Stimulated activated CD4-positive, alpha-beta T cell treated with anti-CD3 and anti-CD28 coated beads, Interleukin-4, amount 100 ng/mL, for 4 hours (primary cell): Measurements from ENCODE around the gene EVI2A.

Experiments used
- DNase-seq, 2 experiments: peaks; one replicate each; pipeline ENCODE4 v3.0.0-alpha.2; 2020

EVI2A gene

DNA sequence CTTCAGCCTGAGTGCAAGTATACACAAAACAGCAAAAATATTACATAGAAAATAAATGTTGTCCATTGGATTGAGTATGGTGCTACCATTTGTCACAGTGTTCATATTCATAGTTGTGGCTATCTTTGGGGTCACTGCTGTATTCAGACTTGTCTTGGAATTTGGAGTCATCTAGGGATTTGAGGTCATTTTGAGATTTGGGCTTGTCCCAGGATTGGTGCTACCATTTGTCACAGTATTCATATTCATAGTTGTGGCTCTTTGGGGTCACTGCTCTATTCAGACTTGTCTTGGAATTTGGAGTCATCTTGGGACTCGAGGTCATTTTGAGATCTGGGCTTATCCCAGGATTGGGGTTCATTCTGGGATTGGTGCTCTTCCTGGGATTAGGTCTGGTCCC lies 49.2 kb downstream of the EVI2A start:
- DNase-seq: no peak

DNA sequence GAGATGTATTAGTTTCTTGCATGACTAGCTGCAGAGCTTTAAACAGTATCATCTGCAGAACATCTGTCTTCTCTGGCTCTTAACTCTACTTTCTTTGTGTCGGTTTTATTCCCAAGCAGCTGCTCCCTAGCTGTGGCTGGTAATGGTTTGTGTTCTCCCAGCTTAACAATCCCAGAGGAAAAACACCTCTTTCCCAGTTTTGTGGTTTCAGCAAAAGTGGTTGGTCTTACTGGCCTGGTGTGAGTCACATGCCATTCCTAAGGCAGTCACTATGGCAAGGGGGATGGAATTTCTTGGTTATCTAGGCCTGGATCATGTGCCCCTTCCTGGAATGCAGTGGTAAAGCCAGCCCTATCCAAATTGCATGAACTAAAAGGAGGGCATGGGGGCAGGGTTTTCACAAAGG lies 51.8 kb downstream of the EVI2A start:
- DNase-seq: no peak

DNA sequence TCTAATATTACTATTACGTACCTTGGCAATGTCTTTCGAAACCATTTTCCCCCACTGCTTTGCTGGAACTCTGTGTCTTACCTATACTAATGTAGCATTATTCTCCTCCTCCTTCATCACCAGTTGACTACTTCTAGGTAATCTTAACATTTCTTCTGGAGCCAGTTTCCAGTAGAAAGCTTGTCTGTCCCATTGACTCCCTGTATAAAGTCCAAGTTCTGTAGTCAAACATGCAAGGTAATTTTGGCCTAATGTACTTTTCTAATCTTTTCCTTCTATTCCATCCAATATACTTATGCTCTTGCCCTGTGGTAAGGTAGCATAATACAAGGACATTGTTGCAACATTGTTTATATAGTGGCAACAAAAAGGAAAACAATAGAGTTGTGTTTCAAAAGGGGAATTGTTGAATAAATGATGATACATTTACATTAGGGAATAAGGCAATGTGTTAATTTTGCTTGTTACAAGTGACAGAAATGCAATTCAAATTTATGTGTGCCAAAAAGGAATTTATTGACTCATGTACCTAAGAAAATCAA lies 52.3 kb downstream of the EVI2A start:
- no peak for DNase-seq
